Activated T-cell treated with anti-CD3 and anti-CD28 coated beads, Interleukin-2, amount 50 U/mL, for 48 hours (primary cell): Measurements from ENCODE around the gene GRAMD2B.
"Not testable (repeated sequence)": the region's sequence is repeated elsewhere in the genome, so short reads cannot be mapped to it uniquely, and the experiment has no call there.

Experiments
- DNase-seq, 2 experiments: peaks; one replicate each; pipeline ENCODE4 v3.0.0-alpha.2; 2020

GRAMD2B gene

GRCh38 chr5:126422994-126423788, at the start of gene GRAMD2B:
GRAMD2B (plus strand) TSS chr5:126423409; CDS start chr5:126423607, 198 bp downstream.
- peak; percentile 72 to 75 for DNase-seq

- no peak for DNase-seq
Measured at GRCh38 chr5:126374109-126374416, 49.1 kb upstream of the GRAMD2B start.

GRCh38 chr5:126376443-126376842, 46.8 kb upstream of the GRAMD2B start:
- DNase-seq, result no peak

- DNase-seq, result no peak
Measured at GRCh38 chr5:126377424-126377823, 45.8 kb upstream of the GRAMD2B start.

GRCh38 chr5:126380316-126380715, 42.9 kb upstream of the GRAMD2B start:
- DNase-seq, result not testable (repeated sequence)

- DNase-seq, result no peak
Measured at GRCh38 chr5:126383246-126383645, 40.0 kb upstream of the GRAMD2B start.

- no peak for DNase-seq
Measured at GRCh38 chr5:126383776-126384175, 39.4 kb upstream of the GRAMD2B start.

- DNase-seq, result no peak
Measured at GRCh38 chr5:126384985-126385384, 38.2 kb upstream of the GRAMD2B start.

GRCh38 chr5:126385524-126386502, 37.4 kb upstream of the GRAMD2B start:
- DNase-seq, result no peak

- no peak for DNase-seq
Measured at GRCh38 chr5:126389179-126389578, 34.0 kb upstream of the GRAMD2B start.

- DNase-seq, result no peak
Measured at GRCh38 chr5:126390051-126390450, 33.2 kb upstream of the GRAMD2B start.

- DNase-seq, result no peak
Measured at GRCh38 chr5:126391386-126391785, 31.8 kb upstream of the GRAMD2B start.

GRCh38 chr5:126394211-126394788, 28.9 kb upstream of the GRAMD2B start:
- DNase-seq, result no peak

GRCh38 chr5:126395198-126395597, 28.0 kb upstream of the GRAMD2B start:
- DNase-seq, result no peak

- no peak for DNase-seq
Measured at GRCh38 chr5:126395605-126396004, 27.6 kb upstream of the GRAMD2B start.

- not testable (repeated sequence) for DNase-seq
Measured at GRCh38 chr5:126396721-126397120, 26.5 kb upstream of the GRAMD2B start.

GRCh38 chr5:126398791-126399190, 24.4 kb upstream of the GRAMD2B start:
- no peak for DNase-seq

- DNase-seq, result no peak
Measured at GRCh38 chr5:126400621-126401251, 22.5 kb upstream of the GRAMD2B start.

- DNase-seq, result no peak
Measured at GRCh38 chr5:126402621-126403555, 20.3 kb upstream of the GRAMD2B start.

GRCh38 chr5:126403876-126404275, 19.3 kb upstream of the GRAMD2B start:
- no peak for DNase-seq

- no peak for DNase-seq
Measured at GRCh38 chr5:126410623-126411022, 12.6 kb upstream of the GRAMD2B start.

GRCh38 chr5:126413856-126414255, 9.4 kb upstream of the GRAMD2B start:
- no peak for DNase-seq
